K562 (cell line): ENCODE measurements around the gene HRH4. TPM values are rescaled to one million over a fixed set of nuclear protein-coding genes. Genes with fewer than 3 reads are reported as not detected.

Experiments used
- ATAC-seq: fragments of 200-7000 bp; cut with Tn5 transposase; 3 replicates; pipeline ENCODE4 v1.9.1; 2020; ENCODE audit warnings: moderate library complexity
- BruUV-seq: library from RNA; stranded (reverse); fragments of 400-500 nt; replicated peaks from 2 replicates; lab custom pipeline; 2021; lab: Mats Ljungman, UMichigan
- CTCF ChIA-PET: fragments of 300-600 bp; formaldehyde crosslinking; extraction: SDS; loops from one replicate; lab custom pipeline; 2021; ENCODE audit warnings: low intra/inter-chr PET ratio; lab: Yijun Ruan, JAX
- POLR2A ChIA-PET: fragments of 300-600, 350-650 bp; sonication (Branson Sonifier 250); formaldehyde crosslinking; extraction: SDS; loops from one replicate; lab custom pipeline; 2021; ENCODE audit warnings: antibody characterized with exemption, inconsistent platforms; lab: Yijun Ruan, JAX
- DNase-seq, 4 experiments: peaks; one replicate each; pipeline versions ENCODE4 v3.0.0 to v3.0.0-alpha.2; 2011 to 2018; ENCODE audit warnings: low spot score in 3 of 4, mixed read lengths in 3 of 4; ENCODE audit errors: extremely low read depth in 1 of 4
- FAIRE-seq: peaks from 2 replicates; lab custom pipeline; 2011; peaks lifted over from hg19 to GRCh38; lab: Jason Lieb, UNC
- H2AFZ ChIP-seq: 2 replicates; pipeline ENCODE4 v1.6.0; 2011; ENCODE audit warnings: low read depth, low read length, control low read depth, inconsistent platforms
- H3K27ac ChIP-seq: fragments of 200-600 bp; 3 replicates; pipeline ENCODE4 v1.8.0; 2011; ENCODE audit warnings: low read depth, mild to moderate bottlenecking, control low read depth, inconsistent platforms, low read length, moderate library complexity, mixed read lengths; ENCODE audit errors: extremely low read depth
- H3K27me3 ChIP-seq, 2 experiments: fragments of 300-600 bp in 1 of 2; 2 replicates in 1 of 2; 3 replicates in 1 of 2; pipeline versions ENCODE4 v1.6.0 to v1.8.0; 2011; ENCODE audit warnings: inconsistent platforms in 2 of 2, low read length in 2 of 2, mild to moderate bottlenecking in 1 of 2, mixed read lengths in 1 of 2, moderate library complexity in 1 of 2; ENCODE audit not compliant: control insufficient read depth in 2 of 2, insufficient read depth in 2 of 2
- H3K36me3 ChIP-seq: fragments of 300-600 bp; 3 replicates; pipeline ENCODE4 v1.8.0; 2011; ENCODE audit warnings: mild to moderate bottlenecking, low read length, inconsistent platforms; ENCODE audit not compliant: control insufficient read depth, insufficient read depth
- H3K4me1 ChIP-seq, 2 experiments: fragments of 200-600 bp in 1 of 2; replicated peaks in 1 of 2; 2 replicates in 1 of 2; 3 replicates in 1 of 2; pipeline versions ENCODE4 v1.5.1 to v1.8.0; 2011; ENCODE audit warnings: inconsistent platforms in 2 of 2, low read length in 2 of 2, mild to moderate bottlenecking in 1 of 2, mixed read lengths in 1 of 2, moderate library complexity in 1 of 2; ENCODE audit not compliant: control insufficient read depth in 2 of 2, insufficient read depth in 2 of 2
- H3K4me2 ChIP-seq: 2 replicates; pipeline ENCODE4 v1.6.1; 2011; ENCODE audit warnings: low read length, control low read depth, inconsistent platforms, mixed read lengths; ENCODE audit not compliant: insufficient read depth
- H3K4me3 ChIP-seq: fragments of 200-600 bp; sonication (generic), shearing (Covaris generic); 2 replicates; pipeline ENCODE4 v1.5.1; 2016; ENCODE audit warnings: control low read depth, inconsistent platforms
- H3K79me2 ChIP-seq: fragments of 200-600 bp; 3 replicates; pipeline ENCODE4 v1.8.0; 2011; ENCODE audit warnings: low read length, inconsistent platforms; ENCODE audit not compliant: control insufficient read depth, insufficient read depth
- H3K9ac ChIP-seq, 2 experiments: 2 replicates each; pipeline versions ENCODE4 v1.6.0 to v1.6.1; 2011; ENCODE audit warnings: low read depth in 2 of 2, low read length in 2 of 2, control low read depth in 1 of 2, inconsistent platforms in 1 of 2, mild to moderate bottlenecking in 1 of 2, mixed read lengths in 1 of 2; ENCODE audit not compliant: insufficient read depth in 1 of 2
- H3K9me1 ChIP-seq: one replicate; pipeline ENCODE4 v1.6.0; 2011; ENCODE audit warnings: inconsistent platforms, mild to moderate bottlenecking, low read length, moderate library complexity; ENCODE audit not compliant: control insufficient read depth, insufficient read depth
- H3K9me3 ChIP-seq: replicated peaks from 2 replicates; pipeline ENCODE4 v1.5.1; 2011; ENCODE audit warnings: low read depth, low read length, inconsistent platforms; ENCODE audit not compliant: control insufficient read depth, insufficient read depth
- H4K20me1 ChIP-seq: replicated peaks from 2 replicates; pipeline ENCODE4 v1.6.1; 2011; ENCODE audit warnings: low read length, inconsistent platforms, mixed read lengths; ENCODE audit not compliant: control insufficient read depth, insufficient read depth
- CCAR2 ChIP-seq: fragments of 200-400 bp; formaldehyde crosslinking; IDR thresholded peaks from 2 replicates; pipeline ENCODE4 v1.6.1; 2017; ENCODE audit warnings: mild to moderate bottlenecking, low read depth, low read length
- GATAD2B ChIP-seq: fragments of 450-650 bp; IDR thresholded peaks from 2 replicates; pipeline ENCODE4 v1.6.1; 2017; ENCODE audit warnings: mild to moderate bottlenecking, borderline replicate concordance
- HIVEP1 ChIP-seq: fragments of 250-450 bp; sonication (Bioruptor Pico); IDR thresholded peaks from 2 replicates; pipeline ENCODE4 v1.4.0; 2020; ENCODE audit warnings: mild to moderate bottlenecking
- HMGN3 ChIP-seq: IDR thresholded peaks from 2 replicates; pipeline ENCODE4 v1.6.1; 2011; ENCODE audit warnings: borderline replicate concordance, low read depth, mild to moderate bottlenecking, mixed read lengths, low read length; ENCODE audit not compliant: insufficient read length; ENCODE audit errors: extremely low read depth
- MAZ ChIP-seq, 2 experiments: fragments of 450-650 bp in 1 of 2; sonication (generic) in 1 of 2; formaldehyde crosslinking; IDR thresholded peaks in 1 of 2; conservative IDR thresholded peaks in 1 of 2; 2 replicates each; pipeline versions ENCODE4 v1.4.0 to v1.5.0; 2020; ENCODE audit warnings: mild to moderate bottlenecking in 1 of 2, missing genetic modification reagents in 1 of 2
- SP1 ChIP-seq: sonication (generic); formaldehyde crosslinking; IDR thresholded peaks from 2 replicates; pipeline ENCODE4 v1.8.1; 2022; ENCODE audit warnings: mild to moderate bottlenecking, missing genetic modification reagents
- XRCC5 ChIP-seq: fragments of 200-400 bp; formaldehyde crosslinking; IDR thresholded peaks from 2 replicates; pipeline ENCODE4 v1.6.1; 2017; ENCODE audit warnings: low read depth, mild to moderate bottlenecking, low read length
- WGBS: fragments of 100-300 bp; shearing (Covaris generic); methylation state at CpG from one replicate; pipeline ENCODE4 v1.1.6; 2016; ENCODE audit warnings: low coverage, mixed read lengths; ENCODE audit not compliant: insufficient coverage; ENCODE audit errors: missing lambda C conversion rate; 5-methylcytosine and 5-hydroxymethylcytosine counted together
- in situ Hi-C: fragments of 300-500 bp; cut with MboI; formaldehyde crosslinking; loops from 4 replicates; pipeline ENCODE4 v1.15.0; 2018; ENCODE audit warnings: inconsistent platforms, mixed read lengths
- intact Hi-C: fragments of 100-400 bp; cut with micrococcal nuclease; formaldehyde crosslinking; loops from 2 replicates; pipeline ENCODE4 v1.14.2; 2022
- polyA plus RNA-seq, 8 experiments: library from polyadenylated mRNA; depleted of rRNA in 4 of 8; stranded (reverse) in 5 of 8; unstranded in 3 of 8; fragments of >200 nt; fragmentation: Nextera tagmentation in 2 of 8; fragmentation: Illumina TruSeq in 1 of 8; extraction: Ambion mirVana in 2 of 8; extraction: Trizol in 1 of 8; gene quantifications; 2 replicates each; pipeline versions ENCODE4 v1.2.1 to v1.2.3, GENCODE V29; 2011 to 2014; ENCODE audit warnings: inconsistent platforms in 1 of 8, missing spikeins in 1 of 8
- total RNA-seq, 7 experiments: library from RNA; depleted of rRNA in 6 of 7; stranded (reverse); fragments of >200 nt in 6 of 7; fragmentation: Illumina TruSeq in 2 of 7; extraction: Trizol in 2 of 7; gene quantifications; 2 replicates each; pipeline versions ENCODE4 v1.2.1 to v1.2.3, GENCODE V29; 2011 to 2021; ENCODE audit warnings: low replicate concordance in 1 of 7

The HRH4 gene
- total and polyA plus RNA-seq, 9 of the 15 experiments (the other 6 are each of a cell fraction or from before 2014, with no cell fraction given), result not detected

GRCh38 chr18:24500217-24500616 is 39.8 kb downstream of the HRH4 start:
- Histone ChIP-seq H4K20me1 (no peaks in the 10 kb centered on the region), H3K36me3 (no peaks in the 10 kb centered on the region), H3K9me1 (no peaks in the 10 kb centered on the region), H2AFZ (no peak overlapping the region), H3K9ac (no peak overlapping the region), H3K4me3 (no peak overlapping the region), H3K79me2 (no peaks in the 10 kb centered on the region), H3K4me2 (no peak overlapping the region), H3K27me3 (peaks cover 0 to 7% of the 10 kb centered on the region in 2 experiments; a peak in 2 of 5 replicates), H3K4me1 (no peaks in the 10 kb centered on the region), H3K27ac (no peak overlapping the region), H3K9me3 (no peaks in the 10 kb centered on the region)
- DNase-seq (no peak), ATAC-seq (no peak), FAIRE-seq (no peak)
- intact Hi-C loops (no loop called here), in situ Hi-C loops (no loop called here)
- CTCF ChIA-PET, result no interaction called here
- POLR2A ChIA-PET, result no interaction called here
- 0% methylated on average over 2 of the region's 2 CpGs for WGBS
- TF ChIP-seq HIVEP1 (CRISPR knock-in tag), result no peak
- TF ChIP-seq GATAD2B, result no peak
- no peak for TF ChIP-seq CCAR2
- TF ChIP-seq XRCC5, result 0 out of 2 replicates have a peak, but pooled peaks have one; percentile 29
- TF ChIP-seq MAZ (CRISPR knock-in tag; conservative IDR thresholded peaks at IDR 0.05 in 1 of 2, IDR thresholded peaks at IDR 0.05 in 1 of 2), result no peak
- no peak for TF ChIP-seq HMGN3
- TF ChIP-seq SP1 (CRISPR knock-in tag), result no peak
- BruUV-seq, result no TSS peak
